HCT116 (cell line): ENCODE results near the gene TMEM50B. TPM values are rescaled to one million over a fixed set of nuclear protein-coding genes. Genes with fewer than 3 reads are reported as not detected.

Experiments used
- ATAC-seq: fragments of 200-7000 bp; cut with Tn5 transposase; 2 replicates; pipeline ENCODE4 v1.9.1; 2020; ENCODE audit warnings: mild to moderate bottlenecking, moderate library complexity
- BruUV-seq: library from RNA; stranded (reverse); fragments of 400-500 nt; replicated peaks from 2 replicates; lab custom pipeline; 2021; lab: Mats Ljungman, UMichigan
- CTCF ChIA-PET: fragments of 300-600 bp; sonication (Branson Sonifier 250); formaldehyde crosslinking; loops from one replicate; lab custom pipeline; 2021; ENCODE audit warnings: antibody characterized with exemption; lab: Charles Lee
- POLR2A ChIA-PET: fragments of 300-600, 350-600 bp; sonication (Branson Sonifier 250); formaldehyde crosslinking; loops from one replicate; lab custom pipeline; 2021; ENCODE audit warnings: antibody characterized with exemption; lab: Charles Lee
- RAD21 ChIA-PET, 2 experiments: fragments of 300-600 bp; sonication (Branson Sonifier 250); formaldehyde crosslinking; loops; one replicate each; lab custom pipeline; 2023; ENCODE audit warnings: low total read pairs in 2 of 2; ENCODE audit not compliant: uncharacterized antibody in 2 of 2, unreplicated experiment in 2 of 2, low non-redundant PET in 1 of 2; lab: Charles Lee
- DNase-seq: peaks from one replicate; pipeline ENCODE4 v3.0.0-alpha.2; 2010; ENCODE audit warnings: low read depth, low spot score
- H2AFZ ChIP-seq: fragments of 200-600 bp; shearing (Covaris generic), sonication (generic); 2 replicates; pipeline ENCODE4 v1.6.1; 2017; ENCODE audit warnings: low read depth, mixed run types, mixed read lengths, antibody characterized with exemption, low read length; ENCODE audit not compliant: poor library complexity, severe bottlenecking
- H3K27ac ChIP-seq: 2 replicates; pipeline ENCODE4 v1.5.1; 2012; ENCODE audit warnings: low read depth, low read length
- H3K27me3 ChIP-seq: fragments of 200-600 bp; sonication (generic); 2 replicates; pipeline ENCODE4 v1.6.1; 2016; ENCODE audit warnings: mixed run types, low read length, mixed read lengths; ENCODE audit not compliant: insufficient read depth
- H3K36me3 ChIP-seq, 2 experiments: fragments of 200-500 bp in 1 of 2; fragments of 200-600 bp in 1 of 2; sonication (Bioruptor generic) in 1 of 2; sonication (generic) in 1 of 2; 2 replicates each; pipeline versions ENCODE4 v1.5.1 to v1.6.1; 2014 to 2016; ENCODE audit warnings: low read length in 2 of 2, inconsistent platforms in 1 of 2, mixed read lengths in 1 of 2, mixed run types in 1 of 2; ENCODE audit not compliant: insufficient read depth in 2 of 2, control insufficient read depth in 1 of 2
- H3K4me1 ChIP-seq, 2 experiments: fragments of 200-600 bp in 1 of 2; sonication (generic) in 1 of 2; 2 replicates each; pipeline versions ENCODE4 v1.5.1 to v1.6.1; 2012 to 2017; ENCODE audit warnings: low read length in 2 of 2, inconsistent platforms in 1 of 2, mild to moderate bottlenecking in 1 of 2, mixed read lengths in 1 of 2, mixed run types in 1 of 2, moderate library complexity in 1 of 2; ENCODE audit not compliant: insufficient read depth in 2 of 2, control insufficient read depth in 1 of 2
- H3K4me2 ChIP-seq: fragments of 200-600 bp; sonication (generic); 2 replicates; pipeline ENCODE4 v1.6.1; 2017; ENCODE audit warnings: mixed run types, low read length, mixed read lengths
- H3K4me3 ChIP-seq, 2 experiments: fragments of 200-600 bp in 1 of 2; sonication (generic) in 1 of 2; replicated peaks in 1 of 2; 2 replicates each; pipeline ENCODE4 v1.5.1; 2011 to 2016; ENCODE audit warnings: low read length in 2 of 2, control low read depth in 1 of 2, low read depth in 1 of 2, mild to moderate bottlenecking in 1 of 2, mixed read lengths in 1 of 2, mixed run types in 1 of 2
- H3K79me2 ChIP-seq: fragments of 200-600 bp; sonication (generic); 2 replicates; pipeline ENCODE4 v1.6.1; 2017; ENCODE audit warnings: mild to moderate bottlenecking, mixed run types, low read length, moderate library complexity, mixed read lengths; ENCODE audit not compliant: insufficient read depth
- H3K9ac ChIP-seq: fragments of 200-600 bp; sonication (generic); 2 replicates; pipeline ENCODE4 v1.6.1; 2016; ENCODE audit warnings: low read length, mixed read lengths
- H3K9me2 ChIP-seq: fragments of 200-600 bp; sonication (generic), shearing (Covaris generic); 2 replicates; pipeline ENCODE4 v1.6.1; 2017; ENCODE audit warnings: mixed run types, mild to moderate bottlenecking, moderate library complexity; ENCODE audit not compliant: insufficient read depth
- H3K9me3 ChIP-seq, 2 experiments: fragments of 200-500 bp in 1 of 2; fragments of 200-600 bp in 1 of 2; sonication (Bioruptor generic) in 1 of 2; sonication (generic) in 1 of 2; 2 replicates each; pipeline ENCODE4 v1.6.1; 2014 to 2017; ENCODE audit warnings: low read length in 2 of 2, mixed read lengths in 2 of 2, inconsistent platforms in 1 of 2, low read depth in 1 of 2, mild to moderate bottlenecking in 1 of 2, mixed run types in 1 of 2, moderate library complexity in 1 of 2; ENCODE audit not compliant: control insufficient read depth in 1 of 2, insufficient read depth in 1 of 2
- H4K20me1 ChIP-seq: fragments of 200-600 bp; sonication (generic), shearing (Covaris generic); 2 replicates; pipeline ENCODE4 v1.6.1; 2017; ENCODE audit warnings: mixed run types, mild to moderate bottlenecking, moderate library complexity; ENCODE audit not compliant: insufficient read depth
- CBX3 ChIP-seq: IDR thresholded peaks from 2 replicates; pipeline ENCODE4 v1.6.1; 2012; ENCODE audit warnings: low read depth
- CEBPB ChIP-seq: IDR thresholded peaks from 2 replicates; pipeline ENCODE4 v1.6.1; 2012; ENCODE audit warnings: low read depth
- ELF1 ChIP-seq: IDR thresholded peaks from 2 replicates; pipeline ENCODE4 v1.6.1; 2012; ENCODE audit warnings: low read depth, borderline replicate concordance
- JUND ChIP-seq: IDR thresholded peaks from 2 replicates; pipeline ENCODE4 v1.6.1; 2012
- MAX ChIP-seq: IDR thresholded peaks from 2 replicates; pipeline ENCODE4 v1.6.1; 2012
- POLR2A ChIP-seq: IDR thresholded peaks from 2 replicates; pipeline ENCODE4 v1.7.0; 2011; ENCODE audit warnings: borderline replicate concordance; ENCODE audit not compliant: insufficient read depth, insufficient read length; ENCODE audit errors: extremely low read depth
- POLR2AphosphoS5 ChIP-seq: IDR thresholded peaks from 2 replicates; pipeline ENCODE4 v1.6.1; 2011; ENCODE audit warnings: mild to moderate bottlenecking, low read depth, low read length, moderate library complexity
- RAD21 ChIP-seq: IDR thresholded peaks from 2 replicates; pipeline ENCODE4 v1.6.1; 2012; ENCODE audit warnings: low read depth, mild to moderate bottlenecking
- SIN3A ChIP-seq: IDR thresholded peaks from 2 replicates; pipeline ENCODE4 v1.6.1; 2012; ENCODE audit warnings: low read depth
- SP1 ChIP-seq: IDR thresholded peaks from 2 replicates; pipeline ENCODE4 v1.6.1; 2012; ENCODE audit warnings: low read depth
- SRF ChIP-seq: IDR thresholded peaks from 2 replicates; pipeline ENCODE4 v1.6.1; 2012; ENCODE audit warnings: low read depth
- YY1 ChIP-seq: IDR thresholded peaks from 2 replicates; pipeline ENCODE4 v1.6.1; 2011; ENCODE audit warnings: low read length, low read depth, moderate library complexity, mild to moderate bottlenecking; ENCODE audit not compliant: insufficient replicate concordance; ENCODE audit errors: extremely low read depth
- ZFX ChIP-seq: fragments of 450-650 bp; IDR thresholded peaks from 2 replicates; pipeline ENCODE4 v1.6.1; 2017
- ZNF274 ChIP-seq: fragments of 200-500 bp; sonication (Bioruptor generic); IDR thresholded peaks from 2 replicates; pipeline ENCODE4 v1.6.1; 2014; ENCODE audit warnings: mild to moderate bottlenecking, low read depth, low read length, inconsistent platforms
- intact Hi-C: fragments of 100-400 bp; cut with micrococcal nuclease; formaldehyde crosslinking; loops from 2 replicates; pipeline ENCODE4 v1.10.0; 2022
- total RNA-seq: library from RNA; stranded (reverse); gene quantifications from one replicate; pipeline ENCODE4 v1.2.1, GENCODE V29; 2021; ENCODE audit not compliant: unreplicated experiment
- TF ChIP-seq, protein P1 (sequence below): IDR thresholded peaks from 2 replicates; pipeline ENCODE4 v1.6.1; 2012; ENCODE audit warnings: low read depth

The TMEM50B gene
- total RNA-seq, 1 experiment from 2014 or later: 18.8 TPM

DNA sequence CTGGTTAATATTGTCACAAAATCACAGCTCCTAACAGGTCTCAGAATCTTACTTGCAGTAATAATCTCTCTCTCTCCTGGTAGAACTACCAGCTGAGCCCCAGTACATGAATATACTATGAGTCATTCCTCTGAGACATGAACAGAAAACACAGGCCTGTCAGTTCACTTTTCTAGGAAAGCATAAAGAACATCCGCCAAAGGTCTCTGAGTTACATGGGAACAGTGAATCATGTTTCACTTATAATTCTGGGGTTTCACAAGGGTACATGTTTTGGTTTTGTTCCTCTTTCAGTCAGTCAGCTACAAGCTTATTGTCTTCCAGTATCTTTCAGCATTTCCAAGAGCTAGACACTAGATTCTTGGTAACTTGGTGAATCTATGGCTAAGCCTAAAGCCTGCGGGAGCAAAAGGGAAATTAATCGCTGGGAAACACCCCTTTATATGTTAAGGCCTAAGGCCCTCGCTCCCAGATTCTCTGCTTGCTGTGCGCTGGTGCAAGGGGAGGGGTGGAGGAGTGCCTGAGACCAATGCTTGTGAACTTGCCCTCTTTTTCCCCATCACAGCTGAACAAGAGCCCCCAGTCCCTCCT, 44.9 kb downstream of the TMEM50B start (continued):
- TF ChIP-seq RAD21 (no peak), POLR2AphosphoS5 (no peak), CEBPB (no peak)
- TF ChIP-seq, all 23 proteins: peak for 3

GRCh38 chr21:33433425-33434114, 46.2 kb downstream of the TMEM50B start:
- ChIA-PET CTCF (interaction anchor here (1.0 to 2.1 kb wide), 2 partner anchors 11 to 234 kb away, joined by 4 to 7 read pairs; no protein-coding TSS in a partner anchor), POLR2A (no interaction called here), RAD21 (no interaction called here)
- Histone ChIP-seq H3K27ac (no peak overlapping the region), H4K20me1 (no peaks in the 10 kb centered on the region), H3K79me2 (no peaks in the 10 kb centered on the region), H3K9me3 (no peaks in the 10 kb centered on the region), H3K4me3 (no peak overlapping the region), H3K4me1 (peaks cover 5 to 11% of the 10 kb centered on the region in 2 experiments), H3K36me3 (peaks cover 20% of the 10 kb centered on the region in 2 experiments; a peak in 3 of 4 replicates), H3K9me2 (no peaks in the 10 kb centered on the region), H3K27me3 (no peaks in the 10 kb centered on the region), H3K9ac (no peak overlapping the region), H3K4me2 (no peak overlapping the region), H2AFZ (no peak overlapping the region)
- intact Hi-C loops: no loop called here
- no peak for ATAC-seq
- DNase-seq: no peak
- no peak for TF ChIP-seq CBX3
- TF ChIP-seq SP1: no peak
- no peak for TF ChIP-seq ELF1
- TF ChIP-seq RAD21: no peak
- no peak for TF ChIP-seq SIN3A
- no TSS peak for BruUV-seq

DNA sequence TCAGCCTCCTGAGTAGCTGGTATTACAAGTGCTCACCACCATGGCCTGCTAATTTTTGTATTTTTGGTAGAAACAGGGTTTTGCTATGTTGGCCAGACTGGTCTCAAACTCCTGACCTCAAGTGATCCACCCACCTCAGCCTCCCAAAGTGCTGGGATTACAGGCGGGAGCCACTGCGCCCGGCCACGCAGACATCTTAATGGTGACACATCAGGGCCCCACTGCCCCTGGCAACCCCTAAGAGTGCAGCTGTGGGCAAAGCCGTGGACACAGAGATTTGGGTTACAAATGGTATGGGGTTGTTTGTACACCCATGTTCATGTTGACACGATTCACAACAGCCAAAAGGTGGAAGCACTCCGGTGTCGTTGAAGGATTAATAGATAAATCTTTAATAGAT, 46.8 kb downstream of the TMEM50B start:
- ChIA-PET POLR2A (no interaction called here), CTCF (no interaction called here), RAD21 (no interaction called here)
- Histone ChIP-seq H3K4me1 (peaks cover 10 to 17% of the 10 kb centered on the region in 2 experiments), H4K20me1 (no peaks in the 10 kb centered on the region), H3K79me2 (no peaks in the 10 kb centered on the region), H3K4me3 (no peak overlapping the region), H3K9me3 (no peaks in the 10 kb centered on the region), H3K9ac (no peak overlapping the region), H3K36me3 (peaks cover 18 to 20% of the 10 kb centered on the region in 2 experiments; a peak in 3 of 4 replicates), H3K27ac (no peak overlapping the region), H2AFZ (no peak overlapping the region), H3K27me3 (no peaks in the 10 kb centered on the region), H3K9me2 (no peaks in the 10 kb centered on the region), H3K4me2 (no peak overlapping the region)
- intact Hi-C loops: no loop called here
- TF ChIP-seq POLR2AphosphoS5: no peak
- no peak for TF ChIP-seq POLR2A
- no peak for TF ChIP-seq MAX
- TF ChIP-seq ZFX: no peak
- TF ChIP-seq JUND: no peak
- TF ChIP-seq, protein P1, sequence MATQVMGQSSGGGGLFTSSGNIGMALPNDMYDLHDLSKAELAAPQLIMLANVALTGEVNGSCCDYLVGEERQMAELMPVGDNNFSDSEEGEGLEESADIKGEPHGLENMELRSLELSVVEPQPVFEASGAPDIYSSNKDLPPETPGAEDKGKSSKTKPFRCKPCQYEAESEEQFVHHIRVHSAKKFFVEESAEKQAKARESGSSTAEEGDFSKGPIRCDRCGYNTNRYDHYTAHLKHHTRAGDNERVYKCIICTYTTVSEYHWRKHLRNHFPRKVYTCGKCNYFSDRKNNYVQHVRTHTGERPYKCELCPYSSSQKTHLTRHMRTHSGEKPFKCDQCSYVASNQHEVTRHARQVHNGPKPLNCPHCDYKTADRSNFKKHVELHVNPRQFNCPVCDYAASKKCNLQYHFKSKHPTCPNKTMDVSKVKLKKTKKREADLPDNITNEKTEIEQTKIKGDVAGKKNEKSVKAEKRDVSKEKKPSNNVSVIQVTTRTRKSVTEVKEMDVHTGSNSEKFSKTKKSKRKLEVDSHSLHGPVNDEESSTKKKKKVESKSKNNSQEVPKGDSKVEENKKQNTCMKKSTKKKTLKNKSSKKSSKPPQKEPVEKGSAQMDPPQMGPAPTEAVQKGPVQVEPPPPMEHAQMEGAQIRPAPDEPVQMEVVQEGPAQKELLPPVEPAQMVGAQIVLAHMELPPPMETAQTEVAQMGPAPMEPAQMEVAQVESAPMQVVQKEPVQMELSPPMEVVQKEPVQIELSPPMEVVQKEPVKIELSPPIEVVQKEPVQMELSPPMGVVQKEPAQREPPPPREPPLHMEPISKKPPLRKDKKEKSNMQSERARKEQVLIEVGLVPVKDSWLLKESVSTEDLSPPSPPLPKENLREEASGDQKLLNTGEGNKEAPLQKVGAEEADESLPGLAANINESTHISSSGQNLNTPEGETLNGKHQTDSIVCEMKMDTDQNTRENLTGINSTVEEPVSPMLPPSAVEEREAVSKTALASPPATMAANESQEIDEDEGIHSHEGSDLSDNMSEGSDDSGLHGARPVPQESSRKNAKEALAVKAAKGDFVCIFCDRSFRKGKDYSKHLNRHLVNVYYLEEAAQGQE: no peak
- no peak for TF ChIP-seq SP1
- no peak for TF ChIP-seq YY1
- TF ChIP-seq ZNF274: no peak
- no peak for TF ChIP-seq SRF
- no TSS peak for BruUV-seq
- ATAC-seq (no peak), DNase-seq (no peak)
